Memory B cell (primary cell): Measurements from ENCODE around the gene PTPN7.

Experiments used
- ATAC-seq: fragments of 150-1000 bp; cut with Tn5 transposase; 2 replicates; pipeline ENCODE4 v1.10.0; 2021; ENCODE audit warnings: low read depth, mild to moderate bottlenecking, moderate library complexity
- DNase-seq, 2 donors: peaks; one replicate each; pipeline ENCODE4 v3.0.0; 2022; ENCODE audit warnings: low spot score in 2 of 2
- H3K27ac Mint-ChIP-seq: one replicate; pipeline ENCODE4 v1.8.0; 2022; ENCODE audit warnings: mild to moderate bottlenecking, moderate library complexity, mixed read lengths
- H3K27me3 Mint-ChIP-seq: one replicate; pipeline ENCODE4 v1.8.0; 2022; ENCODE audit warnings: mixed read lengths
- H3K36me3 Mint-ChIP-seq: one replicate; pipeline ENCODE4 v1.8.0; 2022; ENCODE audit warnings: mild to moderate bottlenecking, mixed read lengths
- H3K4me1 Mint-ChIP-seq: one replicate; pipeline ENCODE4 v1.8.0; 2022; ENCODE audit warnings: mixed read lengths
- H3K4me3 Mint-ChIP-seq: one replicate; pipeline ENCODE4 v1.8.0; 2022; ENCODE audit warnings: mild to moderate bottlenecking, moderate library complexity, mixed read lengths
- H3K9me3 Mint-ChIP-seq: one replicate; pipeline ENCODE4 v1.8.0; 2022; ENCODE audit warnings: mixed read lengths

PTPN7 gene

GRCh38 chr1:202129453-202130296 lies 30.7 kb downstream of the PTPN7 start:
- peaks cover 12% of the 10 kb centered on the region for H3K36me3 Mint-ChIP-seq
- peaks cover 3% of the 10 kb centered on the region for H3K27me3 Mint-ChIP-seq
- no peaks in the 10 kb centered on the region for H3K4me1 Mint-ChIP-seq
- H3K27ac Mint-ChIP-seq: no peak overlapping the region
- no peak overlapping the region for H3K4me3 Mint-ChIP-seq
- ATAC-seq (no peak), DNase-seq (no peak)
- H3K9me3 Mint-ChIP-seq: no peaks in the 10 kb centered on the region

GRCh38 chr1:202127836-202128622 lies 32.4 kb downstream of the PTPN7 start:
- H3K27ac Mint-ChIP-seq: peak overlapping the region; percentile 18

GRCh38 chr1:202127061-202127460 lies 33.3 kb downstream of the PTPN7 start:
- ATAC-seq (no peak), DNase-seq (no peak)

More at GRCh38 chr1:202127836-202128622, 32.4 kb downstream of the PTPN7 start:
- ATAC-seq (no peak), DNase-seq (no peak)
- Mint-ChIP-seq H3K9me3 (no peaks in the 10 kb centered on the region), H3K4me3 (no peak overlapping the region), H3K27me3 (peaks cover 12% of the 10 kb centered on the region), H3K4me1 (no peaks in the 10 kb centered on the region), H3K36me3 (peaks cover 10% of the 10 kb centered on the region)

GRCh38 chr1:202126426-202126825 lies 34.0 kb downstream of the PTPN7 start:
- no peak for DNase-seq
- H3K4me1 Mint-ChIP-seq: no peaks in the 10 kb centered on the region
- no peak overlapping the region for H3K27ac Mint-ChIP-seq
- H3K4me3 Mint-ChIP-seq: no peak overlapping the region
- no peaks in the 10 kb centered on the region for H3K9me3 Mint-ChIP-seq
- peaks cover 3% of the 10 kb centered on the region for H3K36me3 Mint-ChIP-seq
- ATAC-seq: no peak
- peaks cover 17% of the 10 kb centered on the region for H3K27me3 Mint-ChIP-seq

More at GRCh38 chr1:202127061-202127460, 33.3 kb downstream of the PTPN7 start:
- no peaks in the 10 kb centered on the region for H3K9me3 Mint-ChIP-seq
- peaks cover 12% of the 10 kb centered on the region for H3K27me3 Mint-ChIP-seq
- no peaks in the 10 kb centered on the region for H3K4me1 Mint-ChIP-seq
- H3K36me3 Mint-ChIP-seq: peaks cover 4% of the 10 kb centered on the region
- no peak overlapping the region for H3K27ac Mint-ChIP-seq
- H3K4me3 Mint-ChIP-seq: no peak overlapping the region

- Mint-ChIP-seq H3K9me3 (no peaks in the 10 kb centered on the region), H3K4me3 (no peak overlapping the region), H3K4me1 (no peaks in the 10 kb centered on the region), H3K27me3 (peaks cover 19% of the 10 kb centered on the region), H3K36me3 (peaks cover 3% of the 10 kb centered on the region), H3K27ac (no peak overlapping the region)
- ATAC-seq: no peak
- DNase-seq: no peak
Measured at GRCh38 chr1:202125611-202126010, 34.8 kb downstream of the PTPN7 start.

GRCh38 chr1:202124142-202124541 lies 36.3 kb downstream of the PTPN7 start:
- H3K27ac Mint-ChIP-seq: no peak overlapping the region
- no peaks in the 10 kb centered on the region for H3K4me1 Mint-ChIP-seq

GRCh38 chr1:202123336-202123813 lies 37.0 kb downstream of the PTPN7 start:
- H3K9me3 Mint-ChIP-seq: no peaks in the 10 kb centered on the region
- no peak overlapping the region for H3K4me3 Mint-ChIP-seq
- peaks cover 19% of the 10 kb centered on the region for H3K27me3 Mint-ChIP-seq
- H3K27ac Mint-ChIP-seq: no peak overlapping the region
- no peaks in the 10 kb centered on the region for H3K4me1 Mint-ChIP-seq
- DNase-seq (no peak), ATAC-seq (no peak)
- no peaks in the 10 kb centered on the region for H3K36me3 Mint-ChIP-seq

More at GRCh38 chr1:202124142-202124541, 36.3 kb downstream of the PTPN7 start:
- H3K27me3 Mint-ChIP-seq: peaks cover 19% of the 10 kb centered on the region
- ATAC-seq (no peak), DNase-seq (no peak)
- H3K36me3 Mint-ChIP-seq: peaks cover 3% of the 10 kb centered on the region
- no peaks in the 10 kb centered on the region for H3K9me3 Mint-ChIP-seq
- no peak overlapping the region for H3K4me3 Mint-ChIP-seq

- H3K4me3 Mint-ChIP-seq: no peak within 1 kb of the TSS
- no peak for DNase-seq
- no peak for ATAC-seq
Measured at GRCh38 chr1:202122639-202123335, 37.6 kb downstream of the PTPN7 start, which contains the start of gene GPR37L1. TSS of gene GPR37L1 (plus strand) at chr1:202122917. CDS start at chr1:202122964, 47 bp downstream.

GRCh38 chr1:202121006-202121405 lies 39.4 kb downstream of the PTPN7 start:
- no peak overlapping the region for H3K27ac Mint-ChIP-seq
- no peak overlapping the region for H3K4me3 Mint-ChIP-seq
- no peaks in the 10 kb centered on the region for H3K36me3 Mint-ChIP-seq
- no peaks in the 10 kb centered on the region for H3K4me1 Mint-ChIP-seq
- peaks cover 15% of the 10 kb centered on the region for H3K27me3 Mint-ChIP-seq
- ATAC-seq (no peak), DNase-seq (no peak)
- H3K9me3 Mint-ChIP-seq: no peaks in the 10 kb centered on the region

More at GRCh38 chr1:202122639-202123335, 37.6 kb downstream of the PTPN7 start, which contains the start of gene GPR37L1:
- Mint-ChIP-seq H3K27me3 (peaks cover 19% of the 10 kb centered on the region), H3K4me1 (no peaks in the 10 kb centered on the region), H3K27ac (no peak within 1 kb of the TSS), H3K9me3 (no peaks in the 10 kb centered on the region), H3K36me3 (no peaks in the 10 kb centered on the region)

- peaks cover 8% of the 10 kb centered on the region for H3K4me1 Mint-ChIP-seq
- peaks cover 6% of the 10 kb centered on the region for H3K27me3 Mint-ChIP-seq
- no peak overlapping the region for H3K4me3 Mint-ChIP-seq
- ATAC-seq (no peak), DNase-seq (no peak)
- no peaks in the 10 kb centered on the region for H3K9me3 Mint-ChIP-seq
- H3K36me3 Mint-ChIP-seq: no peaks in the 10 kb centered on the region
- no peak overlapping the region for H3K27ac Mint-ChIP-seq
Measured at GRCh38 chr1:202117898-202118371, 42.5 kb downstream of the PTPN7 start.

- Mint-ChIP-seq H3K4me1 (peaks cover 9% of the 10 kb centered on the region), H3K36me3 (no peaks in the 10 kb centered on the region), H3K4me3 (no peak overlapping the region), H3K27me3 (peaks cover under 1% of the 10 kb centered on the region), H3K27ac (no peak overlapping the region), H3K9me3 (no peaks in the 10 kb centered on the region)
- ATAC-seq: no peak
- DNase-seq: no peak
Measured at GRCh38 chr1:202116287-202116686, 44.1 kb downstream of the PTPN7 start.

- peak; percentile 32 for ATAC-seq
Measured at GRCh38 chr1:202113690-202114300, 46.6 kb downstream of the PTPN7 start.

More at GRCh38 chr1:202113690-202114300, 46.6 kb downstream of the PTPN7 start:
- Mint-ChIP-seq H3K27me3 (no peaks in the 10 kb centered on the region), H3K4me3 (no peak overlapping the region), H3K27ac (no peak overlapping the region), H3K36me3 (no peaks in the 10 kb centered on the region), H3K4me1 (peaks cover 9% of the 10 kb centered on the region), H3K9me3 (no peaks in the 10 kb centered on the region)
- DNase-seq: no peak
